DND-41 (cell line): ENCODE data around the gene AHNAK2.

Source experiments
- ATAC-seq: fragments of 200-7000 bp; cut with Tn5 transposase; 3 replicates; pipeline ENCODE4 v1.9.1; 2021; ENCODE audit warnings: low read depth; ENCODE audit not compliant: insufficient read depth
- DNase-seq: peaks from one replicate; pipeline ENCODE4 v3.0.0-alpha.2; 2020
- H2AFZ ChIP-seq: 2 replicates; pipeline ENCODE4 v1.6.0; 2012; ENCODE audit warnings: low read depth, low read length
- H3K27ac ChIP-seq: 2 replicates; pipeline ENCODE4 v1.5.1; 2012; ENCODE audit warnings: low read length, inconsistent platforms
- H3K27me3 ChIP-seq: fragments of 200-600 bp; sonication (generic); 2 replicates; pipeline ENCODE4 v1.6.0; 2012; ENCODE audit warnings: low read length, mild to moderate bottlenecking, inconsistent platforms; ENCODE audit not compliant: insufficient read depth, poor library complexity
- H3K36me3 ChIP-seq: 2 replicates; pipeline ENCODE4 v1.5.1; 2012; ENCODE audit warnings: low read length, inconsistent platforms; ENCODE audit not compliant: insufficient read depth
- H3K4me1 ChIP-seq: 2 replicates; pipeline ENCODE4 v1.5.1; 2012; ENCODE audit warnings: mild to moderate bottlenecking, low read length; ENCODE audit not compliant: insufficient read depth
- H3K4me2 ChIP-seq: 2 replicates; pipeline ENCODE4 v1.6.0; 2012; ENCODE audit warnings: mild to moderate bottlenecking, moderate library complexity, low read length, inconsistent platforms; ENCODE audit not compliant: insufficient read depth
- H3K4me3 ChIP-seq, 2 experiments: fragments of 200-600 bp in 1 of 2; shearing (Covaris generic) in 1 of 2; 2 replicates each; pipeline ENCODE4 v1.5.1; 2012 to 2016; ENCODE audit warnings: inconsistent platforms in 2 of 2, low read length in 2 of 2, mild to moderate bottlenecking in 2 of 2, low read depth in 1 of 2, moderate library complexity in 1 of 2
- H3K79me2 ChIP-seq: 2 replicates; pipeline ENCODE4 v1.6.0; 2012; ENCODE audit warnings: low read length, inconsistent platforms; ENCODE audit not compliant: insufficient read depth
- H3K9ac ChIP-seq: 2 replicates; pipeline ENCODE4 v1.6.0; 2012; ENCODE audit warnings: low read depth, mild to moderate bottlenecking, inconsistent platforms, low read length, moderate library complexity
- H3K9me3 ChIP-seq: 2 replicates; pipeline ENCODE4 v1.5.1; 2012; ENCODE audit warnings: low read length, moderate library complexity, mild to moderate bottlenecking, inconsistent platforms; ENCODE audit not compliant: insufficient read depth, severe bottlenecking
- H4K20me1 ChIP-seq: 2 replicates; pipeline ENCODE4 v1.6.0; 2012; ENCODE audit warnings: low read length; ENCODE audit not compliant: insufficient read depth
- CTCF ChIP-seq: IDR thresholded peaks from 2 replicates; pipeline ENCODE4 v1.5.1; 2012; ENCODE audit warnings: borderline replicate concordance, low read length, moderate library complexity, mild to moderate bottlenecking; ENCODE audit not compliant: poor library complexity, severe bottlenecking; ENCODE audit errors: extremely low read depth
- EZH2 ChIP-seq: IDR thresholded peaks from 3 replicates; pipeline ENCODE4 v1.6.1; 2012; ENCODE audit warnings: borderline replicate concordance, low read depth, mild to moderate bottlenecking, moderate library complexity, low read length, inconsistent platforms; ENCODE audit not compliant: severe bottlenecking

Gene AHNAK2

GRCh38 chr14:104935955-104936354 lies 42.2 kb downstream of the AHNAK2 start:
- Histone ChIP-seq H2AFZ (no peak overlapping the region), H3K4me1 (peaks cover 7% of the 10 kb centered on the region; the same call in 1 of the 2 replicates), H3K4me3 (no peak overlapping the region), H3K79me2 (no peaks in the 10 kb centered on the region), H3K36me3 (no peaks in the 10 kb centered on the region), H3K9me3 (no peaks in the 10 kb centered on the region), H3K9ac (no peak overlapping the region), H3K27me3 (peaks cover 35% of the 10 kb centered on the region), H4K20me1 (no peaks in the 10 kb centered on the region), H3K4me2 (no peak overlapping the region), H3K27ac (no peak overlapping the region)
- ATAC-seq (no peak), DNase-seq (no peak)
- no peak for TF ChIP-seq EZH2

- H2AFZ ChIP-seq: no peak overlapping the region
- no peak overlapping the region for H3K9ac ChIP-seq
- no peaks in the 10 kb centered on the region for H3K79me2 ChIP-seq
- H3K4me3 ChIP-seq: no peak overlapping the region
- TF ChIP-seq CTCF (no peak), EZH2 (no peak)
- H3K36me3 ChIP-seq: no peaks in the 10 kb centered on the region
- DNase-seq (no peak), ATAC-seq (no peak)
- H3K27ac ChIP-seq: no peak overlapping the region
- no peaks in the 10 kb centered on the region for H4K20me1 ChIP-seq
- peaks cover 7% of the 10 kb centered on the region; the same call in 1 of the 2 replicates for H3K4me1 ChIP-seq
- H3K9me3 ChIP-seq: no peaks in the 10 kb centered on the region
- no peak overlapping the region for H3K4me2 ChIP-seq
- peaks cover 35% of the 10 kb centered on the region for H3K27me3 ChIP-seq
These were observed 43.0 kb downstream of the AHNAK2 start for GRCh38 chr14:104935026-104935650.

GRCh38 chr14:104933746-104934733 lies 44.1 kb downstream of the AHNAK2 start:
- no peaks in the 10 kb centered on the region for H3K9me3 ChIP-seq
- peak overlapping the region in 1 of 2 experiments; percentile 28; a peak in 2 of 4 replicates for H3K4me3 ChIP-seq
- H3K9ac ChIP-seq: no peak overlapping the region
- H3K27ac ChIP-seq: no peak overlapping the region
- DNase-seq (no peak), ATAC-seq (peak; percentile 18; the same call in 1 of the 3 replicates)
- TF ChIP-seq CTCF: no peak
- TF ChIP-seq EZH2: no peak
- no peaks in the 10 kb centered on the region for H3K36me3 ChIP-seq
- H3K4me2 ChIP-seq: peak overlapping the region; percentile 47; the same call in 1 of the 2 replicates
- no peaks in the 10 kb centered on the region for H3K79me2 ChIP-seq
- H3K4me1 ChIP-seq: peaks cover 7% of the 10 kb centered on the region; the same call in 1 of the 2 replicates
- H2AFZ ChIP-seq: no peak overlapping the region
- no peaks in the 10 kb centered on the region for H4K20me1 ChIP-seq
- peaks cover 25% of the 10 kb centered on the region for H3K27me3 ChIP-seq
